GM21717 (cell line): ENCODE measurements around the gene DLX6.

ENCODE experiments used
- ATAC-seq: cut with Tn5 transposase; IDR thresholded peaks from one replicate; pipeline ENCODE4 v1.9.1; 2021; ENCODE audit warnings: mild to moderate bottlenecking, moderate library complexity; ENCODE audit not compliant: unreplicated experiment

The DLX6 gene

DNA sequence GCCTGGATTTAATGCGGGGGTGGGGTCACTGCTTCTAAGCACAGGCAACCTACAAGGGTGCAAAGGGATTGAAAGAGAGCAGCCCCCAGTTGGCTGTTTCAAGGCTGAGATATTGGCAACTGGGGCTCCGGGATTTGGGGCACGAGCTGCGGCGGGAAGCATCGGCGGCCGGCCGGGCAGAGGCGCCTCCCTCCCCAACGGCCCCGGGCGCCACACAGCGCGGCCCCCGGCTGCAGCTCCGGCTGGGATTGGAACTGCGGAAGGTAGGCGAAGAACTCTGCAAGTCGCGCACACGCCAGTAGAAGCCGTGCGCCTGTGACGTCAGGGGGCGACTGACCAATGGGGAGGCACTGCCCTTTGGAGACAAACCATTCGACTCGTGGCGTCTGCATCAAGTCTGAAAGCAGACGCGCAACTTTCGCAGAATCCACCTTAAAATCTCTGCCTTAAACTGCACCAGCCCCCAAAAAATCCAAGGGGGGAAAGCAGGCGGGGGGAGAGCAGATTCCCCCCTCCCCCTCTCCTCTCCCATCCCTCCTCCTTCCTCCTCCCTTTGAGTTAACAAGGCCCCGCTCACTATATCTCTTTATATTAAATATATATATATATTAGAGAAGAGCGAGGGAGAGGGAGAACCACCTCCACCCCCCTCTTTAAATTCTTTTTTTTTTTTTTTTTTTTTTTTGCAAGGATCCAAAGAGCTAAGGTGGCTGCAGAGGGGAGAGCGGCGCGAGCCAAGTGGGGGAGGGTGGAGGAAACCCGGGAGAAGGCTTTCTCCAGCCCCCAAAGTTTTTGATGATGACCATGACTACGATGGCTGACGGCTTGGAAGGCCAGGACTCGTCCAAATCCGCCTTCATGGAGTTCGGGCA is at the start of gene DLX6:
Gene DLX6, plus strand, starts transcription at position 371 of the 872 bp plus-strand sequence. Its CDS starts 425 bp downstream, at position 796.
- no peak for ATAC-seq

GRCh38 chr7:96959135-96959534 is 46.2 kb upstream of the DLX6 start:
- no peak for ATAC-seq

GRCh38 chr7:96962221-96962885 is 43.0 kb upstream of the DLX6 start:
- ATAC-seq, result no peak

GRCh38 chr7:96968981-96969380 is 36.4 kb upstream of the DLX6 start:
- no peak for ATAC-seq

- ATAC-seq, result no peak
These were observed 34.6 kb upstream of the DLX6 start for GRCh38 chr7:96970739-96971138.

DNA sequence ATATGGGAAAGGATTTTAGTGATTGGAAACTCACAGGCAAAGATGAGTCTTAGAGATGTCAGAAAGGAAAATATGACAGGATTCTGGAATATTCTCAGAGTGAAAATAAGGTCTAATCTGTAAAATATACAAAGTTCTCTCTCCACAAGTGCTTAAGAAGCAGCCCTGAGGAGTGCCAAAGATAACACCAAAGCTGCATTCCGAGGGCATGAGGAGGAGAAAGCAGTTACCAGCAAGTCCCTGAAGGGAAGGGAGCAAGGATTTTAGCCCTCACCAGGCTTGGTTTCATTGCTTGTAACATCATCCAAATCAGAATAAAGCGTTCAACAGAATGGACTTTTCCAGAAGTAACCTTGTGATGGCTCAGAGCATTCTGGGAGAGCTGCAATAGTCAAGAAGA is 31.4 kb upstream of the DLX6 start:
- no peak for ATAC-seq

GRCh38 chr7:96976106-96976505 is 29.2 kb upstream of the DLX6 start:
- no peak for ATAC-seq

DNA sequence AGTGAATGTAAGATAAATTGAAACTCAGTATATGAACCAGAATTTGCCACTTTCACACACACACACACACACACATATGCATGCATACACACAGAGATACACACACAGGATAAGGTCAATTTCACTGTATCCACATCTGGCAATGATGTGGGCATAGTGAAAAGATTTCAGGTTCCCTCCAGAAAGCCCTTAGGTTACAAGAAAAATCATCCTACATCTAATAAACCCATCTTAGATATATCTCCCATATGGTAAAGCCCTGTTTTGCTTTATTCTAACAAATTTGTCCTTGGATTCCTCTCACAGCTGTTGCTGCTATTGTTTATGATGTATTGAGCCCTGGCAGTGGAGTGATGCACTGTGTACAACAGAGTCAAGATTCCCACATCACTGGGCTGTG is 27.9 kb upstream of the DLX6 start:
- no peak for ATAC-seq

- no peak for ATAC-seq
These were observed 25.6 kb upstream of the DLX6 start for GRCh38 chr7:96979551-96980276.

GRCh38 chr7:96982586-96982985 is 22.8 kb upstream of the DLX6 start:
- no peak for ATAC-seq

GRCh38 chr7:96985992-96986391 is 19.4 kb upstream of the DLX6 start:
- ATAC-seq, result no peak

GRCh38 chr7:96986901-96987300 is 18.5 kb upstream of the DLX6 start:
- ATAC-seq, result no peak

DNA sequence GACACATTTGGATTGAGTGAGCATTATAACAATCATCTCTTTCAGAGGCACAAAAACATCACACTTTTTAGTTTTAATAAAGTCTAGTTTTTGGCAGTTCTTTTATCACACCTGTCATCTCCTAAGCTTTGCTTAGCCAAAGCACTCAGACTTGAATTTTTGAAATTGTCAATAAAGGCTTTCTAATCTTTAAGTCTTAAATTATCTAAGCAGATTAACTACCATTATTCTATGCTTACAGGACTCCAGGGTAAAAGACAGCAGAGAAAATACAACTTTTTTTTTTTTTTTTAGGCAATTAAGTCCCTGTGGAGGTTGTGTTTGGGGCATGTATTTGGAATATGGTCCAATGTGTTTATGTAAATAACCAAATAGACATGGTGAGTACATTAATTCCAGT is 17.6 kb upstream of the DLX6 start:
- ATAC-seq, result no peak

DNA sequence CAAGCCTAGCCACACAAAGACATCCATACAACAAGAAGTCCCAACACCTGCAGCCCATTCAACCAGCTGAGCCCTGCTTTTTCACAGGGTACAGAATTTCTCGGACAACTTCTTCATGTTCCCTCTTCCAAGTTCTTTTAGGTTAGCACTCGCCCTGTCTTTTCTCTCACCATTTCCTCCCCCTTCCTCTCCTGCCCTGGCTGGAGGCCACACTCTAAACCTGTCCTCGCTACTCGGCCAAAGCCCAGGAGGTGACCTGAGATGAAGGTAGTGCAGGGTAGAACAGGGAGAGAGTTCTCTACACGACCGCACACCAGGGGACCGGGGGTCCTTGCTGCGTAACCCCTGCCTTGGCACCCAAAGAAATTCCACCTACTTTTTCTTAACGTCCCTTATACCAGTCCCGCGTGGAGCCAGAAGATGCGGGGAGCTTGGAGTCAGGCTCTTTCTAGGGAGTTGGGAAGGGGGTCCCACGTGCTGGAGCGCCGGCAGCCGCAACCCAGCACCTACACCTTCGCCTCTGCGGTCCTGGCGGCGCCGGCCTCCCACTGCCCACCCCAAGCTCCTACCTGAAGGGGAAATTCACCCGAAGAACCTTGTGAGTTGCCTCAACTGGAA is 16.0 kb upstream of the DLX6 start:
- ATAC-seq, result no peak

GRCh38 chr7:96989859-96990317 is 15.5 kb upstream of the DLX6 start:
- no peak for ATAC-seq

- no peak for ATAC-seq
These were observed 13.7 kb upstream of the DLX6 start for GRCh38 chr7:96991546-96992191.

- ATAC-seq, result no peak
These were observed 13.0 kb upstream of the DLX6 start for GRCh38 chr7:96992192-96993005.

GRCh38 chr7:96993094-96993865 is 12.1 kb upstream of the DLX6 start:
- ATAC-seq, result no peak

DNA sequence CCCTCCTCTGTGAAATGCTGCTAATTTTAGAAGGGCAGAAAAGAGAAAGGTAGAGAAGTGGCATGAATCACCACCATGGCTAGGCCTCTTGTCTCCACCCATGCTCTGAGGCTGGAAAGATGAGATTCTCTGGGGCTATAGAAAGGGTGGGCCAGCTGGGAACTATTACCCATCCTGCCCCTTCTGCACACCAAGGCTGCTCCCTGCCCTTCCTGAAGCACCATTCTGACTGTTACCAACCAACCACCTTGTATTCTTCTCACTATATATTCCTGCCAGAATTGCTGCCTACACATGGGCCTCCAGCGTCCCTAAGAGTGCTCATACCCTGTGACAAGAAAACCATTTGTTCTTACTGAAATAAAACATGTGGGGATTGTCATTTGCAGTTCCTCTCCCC is 11.4 kb upstream of the DLX6 start:
- no peak for ATAC-seq
